SU-DHL-6 (cell line): Measurements from ENCODE around the gene PNLIPRP3.
"Not testable (repeated sequence)": the region's sequence is repeated elsewhere in the genome, so short reads cannot be mapped to it uniquely, and the experiment has no call there.

ENCODE experiments used
- H2AFZ ChIP-seq: fragments of 200-600 bp; sonication (generic); 2 replicates; pipeline ENCODE4 v1.6.1; 2014; ENCODE audit warnings: low read depth, mild to moderate bottlenecking, moderate library complexity, mixed read lengths, antibody characterized with exemption, low read length; ENCODE audit not compliant: severe bottlenecking
- H3F3A ChIP-seq: fragments of 200-600 bp; shearing (Covaris generic); 2 replicates; pipeline ENCODE4 v1.6.0; 2016; ENCODE audit warnings: antibody characterized with exemption, mild to moderate bottlenecking; ENCODE audit not compliant: insufficient read depth
- H3K27ac ChIP-seq: fragments of 200-600 bp; sonication (generic); 2 replicates; pipeline ENCODE4 v1.5.1; 2016; ENCODE audit warnings: low read depth, mild to moderate bottlenecking, low read length, moderate library complexity, mixed read lengths
- H3K27me3 ChIP-seq: fragments of 200-600 bp; sonication (generic), shearing (Covaris generic); 2 replicates; pipeline ENCODE4 v1.6.0; 2014; ENCODE audit warnings: mild to moderate bottlenecking, low read length
- H3K36me3 ChIP-seq: fragments of 200-600 bp; sonication (generic); 2 replicates; pipeline ENCODE4 v1.6.1; 2014; ENCODE audit warnings: mild to moderate bottlenecking, low read length, mixed read lengths
- H3K4me2 ChIP-seq: fragments of 300-600, 200-600 bp; shearing (Covaris generic), sonication (generic); 2 replicates; pipeline ENCODE4 v1.6.0; 2014; ENCODE audit warnings: low read length, low read depth, mild to moderate bottlenecking; ENCODE audit not compliant: poor library complexity, severe bottlenecking
- H3K4me3 ChIP-seq: fragments of 200-600 bp; sonication (generic); 2 replicates; pipeline ENCODE4 v1.5.1; 2014; ENCODE audit warnings: antibody characterized with exemption, low read length, mild to moderate bottlenecking, mixed read lengths; ENCODE audit not compliant: insufficient read depth, poor library complexity, severe bottlenecking
- H3K79me2 ChIP-seq: fragments of 200-600 bp; sonication (generic); 2 replicates; pipeline ENCODE4 v1.6.1; 2014; ENCODE audit warnings: mild to moderate bottlenecking, low read length, moderate library complexity; ENCODE audit not compliant: insufficient read depth
- H3K9ac ChIP-seq: fragments of 200-600 bp; sonication (generic); 2 replicates; pipeline ENCODE4 v1.7.0; 2014; ENCODE audit warnings: mild to moderate bottlenecking, low read length
- H3K9me2 ChIP-seq: fragments of 200-600 bp; sonication (generic); replicated peaks from 2 replicates; pipeline ENCODE4 v1.6.1; 2014; ENCODE audit warnings: low read length; ENCODE audit not compliant: insufficient read depth
- H3K9me3 ChIP-seq: fragments of 200-600 bp; sonication (generic); 2 replicates; pipeline ENCODE4 v1.6.1; 2014; ENCODE audit warnings: low read length, mixed read lengths; ENCODE audit not compliant: insufficient read depth
- H4K20me1 ChIP-seq: fragments of 200-600 bp; sonication (generic); 2 replicates; pipeline ENCODE4 v1.6.1; 2014; ENCODE audit warnings: low read depth, mild to moderate bottlenecking, antibody characterized with exemption, low read length, moderate library complexity, mixed read lengths
- EZH2phosphoT487 ChIP-seq: fragments of 200-600 bp; sonication (generic), shearing (Covaris generic); conservative IDR thresholded peaks from 2 replicates; pipeline ENCODE4 v1.6.1; 2018; ENCODE audit warnings: mild to moderate bottlenecking, antibody characterized with exemption, low read length, moderate library complexity, mixed read lengths
- TF ChIP-seq, protein P1 (sequence below): fragments of 200-600 bp; sonication (generic); IDR thresholded peaks from one replicate; pipeline ENCODE4 v1.5.1; 2017; ENCODE audit warnings: antibody characterized with exemption, mild to moderate bottlenecking, low read length, moderate library complexity; ENCODE audit not compliant: insufficient read depth, poor library complexity, severe bottlenecking

Gene PNLIPRP3

GRCh38 chr10:116427671-116428070 is at the start of gene PNLIPRP3:
Gene PNLIPRP3 (plus strand): TSS chr10:116427847. CDS start chr10:116428013, 166 bp downstream.
- Histone ChIP-seq H3K9me2 (no peaks in the 10 kb centered on the region), H3K4me2 (no peak within 1 kb of the TSS), H3K9ac (no peak within 1 kb of the TSS), H3K79me2 (no peaks in the 10 kb centered on the region), H3K27ac (no peak within 1 kb of the TSS), H3K27me3 (no peaks in the 10 kb centered on the region), H3K4me3 (no peak within 1 kb of the TSS), H2AFZ (no peak within 1 kb of the TSS), H4K20me1 (no peaks in the 10 kb centered on the region), H3F3A (no peaks in the 10 kb centered on the region), H3K36me3 (no peaks in the 10 kb centered on the region), H3K9me3 (no peaks in the 10 kb centered on the region)
- TF ChIP-seq, protein P1, sequence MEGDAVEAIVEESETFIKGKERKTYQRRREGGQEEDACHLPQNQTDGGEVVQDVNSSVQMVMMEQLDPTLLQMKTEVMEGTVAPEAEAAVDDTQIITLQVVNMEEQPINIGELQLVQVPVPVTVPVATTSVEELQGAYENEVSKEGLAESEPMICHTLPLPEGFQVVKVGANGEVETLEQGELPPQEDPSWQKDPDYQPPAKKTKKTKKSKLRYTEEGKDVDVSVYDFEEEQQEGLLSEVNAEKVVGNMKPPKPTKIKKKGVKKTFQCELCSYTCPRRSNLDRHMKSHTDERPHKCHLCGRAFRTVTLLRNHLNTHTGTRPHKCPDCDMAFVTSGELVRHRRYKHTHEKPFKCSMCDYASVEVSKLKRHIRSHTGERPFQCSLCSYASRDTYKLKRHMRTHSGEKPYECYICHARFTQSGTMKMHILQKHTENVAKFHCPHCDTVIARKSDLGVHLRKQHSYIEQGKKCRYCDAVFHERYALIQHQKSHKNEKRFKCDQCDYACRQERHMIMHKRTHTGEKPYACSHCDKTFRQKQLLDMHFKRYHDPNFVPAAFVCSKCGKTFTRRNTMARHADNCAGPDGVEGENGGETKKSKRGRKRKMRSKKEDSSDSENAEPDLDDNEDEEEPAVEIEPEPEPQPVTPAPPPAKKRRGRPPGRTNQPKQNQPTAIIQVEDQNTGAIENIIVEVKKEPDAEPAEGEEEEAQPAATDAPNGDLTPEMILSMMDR: no peak
- no peak for TF ChIP-seq EZH2phosphoT487

DNA sequence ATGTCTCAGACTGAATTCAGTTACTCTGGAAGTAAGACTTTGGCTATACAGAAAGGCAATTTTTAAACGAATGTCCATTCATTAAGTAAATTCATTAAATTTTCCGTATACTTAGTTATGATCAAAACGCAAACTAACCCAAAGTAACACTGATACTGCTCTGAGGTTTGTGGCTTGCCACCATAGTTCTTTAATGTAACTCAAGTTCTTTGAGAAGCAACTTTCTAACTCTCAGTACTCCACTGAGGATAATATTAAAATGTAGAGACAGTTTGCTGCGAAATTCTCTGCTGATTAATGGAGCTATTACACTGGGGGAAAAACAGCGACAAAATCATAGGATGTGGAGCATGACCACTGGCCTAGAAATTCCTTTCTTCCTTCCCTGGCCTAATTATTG is 45.4 kb upstream of the PNLIPRP3 start:
- Histone ChIP-seq H2AFZ (no peak overlapping the region), H3K9ac (no peak overlapping the region), H3K9me3 (no peaks in the 10 kb centered on the region), H3K4me2 (no peak overlapping the region), H3F3A (no peaks in the 10 kb centered on the region), H3K36me3 (no peaks in the 10 kb centered on the region), H3K4me3 (no peak overlapping the region), H3K9me2 (no peaks in the 10 kb centered on the region), H4K20me1 (no peaks in the 10 kb centered on the region), H3K27me3 (no peaks in the 10 kb centered on the region), H3K79me2 (no peaks in the 10 kb centered on the region), H3K27ac (no peak overlapping the region)
- no peak for TF ChIP-seq EZH2phosphoT487

- Histone ChIP-seq H3K79me2 (no peaks in the 10 kb centered on the region), H3K9me3 (no peaks in the 10 kb centered on the region), H2AFZ (no peak overlapping the region), H3K9ac (no peak overlapping the region), H4K20me1 (no peaks in the 10 kb centered on the region), H3K27ac (no peak overlapping the region), H3K4me3 (no peak overlapping the region), H3F3A (no peaks in the 10 kb centered on the region), H3K36me3 (no peaks in the 10 kb centered on the region), H3K9me2 (no peaks in the 10 kb centered on the region), H3K27me3 (no peaks in the 10 kb centered on the region), H3K4me2 (no peak overlapping the region)
- TF ChIP-seq, protein P1: no peak
- no peak for TF ChIP-seq EZH2phosphoT487
Observed at GRCh38 chr10:116385311-116385710, 42.3 kb upstream of the PNLIPRP3 start.

- no peak overlapping the region for H3K9ac ChIP-seq
- no peak overlapping the region for H3K4me2 ChIP-seq
Observed at GRCh38 chr10:116385994-116386809, 41.4 kb upstream of the PNLIPRP3 start.

GRCh38 chr10:116393246-116393831 is 34.3 kb upstream of the PNLIPRP3 start:
- not testable (repeated sequence) for H3K9me2 ChIP-seq, H3K79me2 ChIP-seq, H3K36me3 ChIP-seq, H3K4me3 ChIP-seq, H2AFZ ChIP-seq, H3K9me3 ChIP-seq, H4K20me1 ChIP-seq, H3K4me2 ChIP-seq, H3K27me3 ChIP-seq, H3K9ac ChIP-seq, H3K27ac ChIP-seq, H3F3A ChIP-seq

More at GRCh38 chr10:116385994-116386809, 41.4 kb upstream of the PNLIPRP3 start:
- Histone ChIP-seq H3F3A (no peaks in the 10 kb centered on the region), H3K9me2 (no peaks in the 10 kb centered on the region), H3K79me2 (no peaks in the 10 kb centered on the region), H3K9me3 (no peaks in the 10 kb centered on the region), H2AFZ (no peak overlapping the region), H4K20me1 (no peaks in the 10 kb centered on the region), H3K36me3 (no peaks in the 10 kb centered on the region), H3K4me3 (no peak overlapping the region), H3K27ac (no peak overlapping the region), H3K27me3 (no peaks in the 10 kb centered on the region)
- no peak for TF ChIP-seq EZH2phosphoT487
- TF ChIP-seq, protein P1: peak; percentile 25
